HG02763 (cell line): ENCODE results near the gene SPATA4.

Experiments
- ATAC-seq: cut with Tn5 transposase; IDR thresholded peaks from one replicate; pipeline ENCODE4 v1.9.1; 2021; ENCODE audit warnings: mild to moderate bottlenecking, moderate library complexity; ENCODE audit not compliant: unreplicated experiment

Gene SPATA4

DNA sequence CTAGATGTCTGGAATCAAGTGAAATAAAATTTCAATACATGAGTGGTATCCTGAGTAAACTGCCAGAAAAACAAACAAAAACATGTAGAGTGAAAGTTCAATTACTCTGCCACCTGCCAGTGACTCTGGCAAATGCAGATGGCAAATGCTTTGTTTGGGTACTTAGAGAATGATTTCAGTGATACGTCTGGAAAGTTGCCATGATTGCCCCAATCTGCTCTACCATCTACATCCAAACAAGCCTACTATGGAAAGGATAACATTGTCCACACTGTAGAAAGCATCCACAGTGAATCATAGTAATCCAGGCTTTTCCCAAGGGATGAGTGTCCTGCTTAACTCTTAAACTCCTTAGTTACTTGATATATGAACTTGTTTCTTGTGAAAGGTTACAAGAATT, 3.4 kb downstream of the SPATA4 start:
- ATAC-seq = no peak

DNA sequence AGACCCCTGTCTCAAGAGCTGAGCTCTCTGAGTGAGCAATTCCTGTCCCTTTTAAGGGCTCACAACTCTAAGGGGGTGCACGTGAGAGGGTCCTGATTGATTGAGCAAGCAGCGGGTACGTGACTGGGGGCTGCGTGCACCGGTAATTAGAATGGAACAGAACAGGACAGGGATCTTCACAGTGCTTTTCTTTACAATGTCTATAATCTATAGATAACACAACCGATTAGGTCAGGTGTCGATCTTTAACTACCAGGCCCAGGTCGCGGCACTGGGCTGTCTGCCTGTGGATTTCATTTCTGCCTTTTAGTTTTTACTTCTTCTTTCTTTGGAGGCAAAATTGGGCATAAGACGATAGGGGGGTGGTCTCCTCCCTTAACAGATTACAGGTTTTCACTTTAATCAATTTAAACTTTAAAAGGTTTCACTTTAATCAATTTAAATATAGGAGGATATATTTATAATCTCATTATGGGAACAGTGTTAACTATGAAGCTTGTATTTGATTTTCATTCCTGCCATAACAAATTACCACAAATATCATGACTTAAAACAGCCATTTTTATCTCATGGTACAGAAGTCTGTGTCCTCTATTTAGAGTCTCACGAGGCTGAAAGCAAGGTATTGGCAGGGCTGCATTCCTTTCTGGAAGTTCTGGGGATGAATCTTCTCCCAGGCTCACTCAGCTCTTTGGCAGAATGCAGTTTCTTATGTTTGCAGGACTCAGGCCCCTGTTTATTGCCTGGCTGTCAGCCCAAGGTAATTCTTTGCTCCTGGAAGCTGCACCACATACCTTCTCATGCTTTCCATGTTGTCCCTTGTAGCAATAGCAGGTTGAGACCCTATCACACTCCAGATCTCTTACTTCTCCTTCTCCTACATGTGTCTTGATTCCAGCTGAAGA, 5.2 kb downstream of the SPATA4 start:
- ATAC-seq = no peak

DNA sequence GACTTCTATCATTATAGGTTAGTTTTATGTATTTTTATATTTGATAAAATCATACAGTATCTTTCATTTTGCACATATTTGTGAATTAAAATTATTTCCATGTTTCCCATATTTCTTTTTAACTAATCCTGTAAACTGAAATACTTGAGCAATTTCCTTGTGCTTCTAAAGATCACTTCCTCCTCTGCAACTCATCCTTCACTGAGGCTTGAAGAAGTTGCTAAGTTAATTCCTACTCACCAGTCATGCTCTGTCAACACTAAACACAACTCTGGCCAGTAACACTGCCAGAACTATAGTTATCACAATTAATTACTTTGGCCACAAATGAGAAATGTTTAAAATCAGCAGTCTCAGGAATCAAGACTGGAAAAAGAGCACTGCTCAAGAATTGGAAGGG, 6.7 kb downstream of the SPATA4 start:
- no peak for ATAC-seq

DNA sequence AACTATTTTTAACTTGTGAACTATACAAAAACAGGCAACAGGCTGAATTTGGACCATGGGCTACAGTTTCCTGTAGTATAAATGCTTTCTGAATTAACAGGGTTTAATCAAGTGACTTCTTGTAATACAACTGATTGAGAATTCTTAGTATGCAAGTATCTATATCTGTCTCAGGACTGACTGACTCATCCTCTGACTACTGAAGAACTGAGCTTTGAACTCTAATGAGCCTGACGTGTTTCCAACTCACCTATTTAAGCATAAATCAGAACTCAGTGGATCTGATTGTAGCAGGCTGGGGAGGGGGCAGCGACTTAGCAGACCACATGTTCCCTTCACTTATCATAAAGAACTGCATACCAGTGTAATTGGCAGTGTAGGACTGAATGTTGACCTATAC, 7.8 kb downstream of the SPATA4 start:
- ATAC-seq = no peak

DNA sequence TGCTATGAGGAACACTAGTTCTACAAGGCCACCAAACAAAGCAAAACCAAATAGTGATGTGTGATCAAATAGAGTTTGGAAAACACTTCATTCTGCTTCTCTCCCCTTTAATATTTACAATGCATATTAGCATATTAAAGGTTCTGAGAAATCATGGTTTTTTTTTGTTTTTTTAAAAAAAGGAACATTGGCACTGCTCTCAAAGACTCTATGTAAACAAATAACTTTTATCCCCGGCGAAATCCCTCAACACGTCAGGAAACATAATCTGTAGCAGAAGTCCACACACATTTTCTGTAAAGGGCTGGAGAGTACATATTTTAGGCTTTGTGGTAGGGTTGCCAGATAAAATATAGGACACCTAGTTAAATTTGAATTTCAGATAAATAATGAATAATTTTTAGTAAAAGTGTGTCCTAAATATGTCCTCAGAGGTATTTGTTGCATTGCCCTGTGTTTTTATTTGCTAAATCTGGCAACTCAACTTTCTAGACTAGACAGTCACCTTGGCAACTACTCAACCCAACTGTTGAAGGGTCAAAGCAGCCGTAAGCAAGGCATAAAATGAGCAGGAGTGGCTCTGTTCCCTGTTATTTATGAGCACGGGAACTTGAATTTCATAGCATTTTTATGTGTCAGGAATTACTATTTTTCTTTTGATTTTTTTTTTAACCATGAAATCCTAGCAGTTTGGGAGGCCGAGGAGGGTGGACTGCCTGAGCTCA, 8.6 kb downstream of the SPATA4 start:
- ATAC-seq = no peak

DNA sequence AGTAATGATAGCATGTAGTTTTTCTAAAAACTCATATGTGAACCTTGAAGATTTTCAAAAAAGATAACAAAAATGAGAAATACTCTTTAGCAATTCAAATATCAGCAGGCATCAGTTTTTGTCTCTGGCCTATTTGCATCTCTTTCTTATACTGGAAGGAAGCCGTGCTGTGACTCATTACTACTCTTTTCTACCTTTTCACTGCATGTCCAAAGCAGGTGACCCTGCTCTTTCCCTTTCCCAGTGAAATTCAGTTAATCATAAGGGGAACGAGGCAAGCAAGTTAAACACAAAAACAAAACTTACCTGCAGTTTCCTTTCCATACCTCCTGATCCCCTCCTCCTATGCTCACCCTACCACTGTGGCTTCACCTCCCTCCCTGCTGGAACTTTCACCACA, 9.3 kb downstream of the SPATA4 start:
- no peak for ATAC-seq

DNA sequence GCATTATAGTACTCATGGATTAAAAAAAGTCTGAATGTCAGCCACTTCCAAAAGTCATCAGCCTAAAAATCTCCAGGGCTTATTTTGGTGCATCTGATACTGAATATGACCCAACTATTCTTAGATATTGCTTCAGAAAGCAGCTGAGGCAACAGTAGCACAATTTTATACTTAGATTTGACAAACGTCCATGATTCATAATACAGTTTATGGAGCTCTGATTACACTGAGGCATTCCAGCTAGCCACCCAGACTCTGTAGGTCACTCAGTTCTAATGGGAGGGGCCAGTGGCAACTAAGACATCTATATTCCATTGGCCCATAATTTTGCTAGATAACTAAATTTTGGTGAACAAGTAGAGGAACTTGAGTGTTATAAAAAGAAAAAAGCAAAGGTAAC, 10.3 kb downstream of the SPATA4 start:
- ATAC-seq = no peak

DNA sequence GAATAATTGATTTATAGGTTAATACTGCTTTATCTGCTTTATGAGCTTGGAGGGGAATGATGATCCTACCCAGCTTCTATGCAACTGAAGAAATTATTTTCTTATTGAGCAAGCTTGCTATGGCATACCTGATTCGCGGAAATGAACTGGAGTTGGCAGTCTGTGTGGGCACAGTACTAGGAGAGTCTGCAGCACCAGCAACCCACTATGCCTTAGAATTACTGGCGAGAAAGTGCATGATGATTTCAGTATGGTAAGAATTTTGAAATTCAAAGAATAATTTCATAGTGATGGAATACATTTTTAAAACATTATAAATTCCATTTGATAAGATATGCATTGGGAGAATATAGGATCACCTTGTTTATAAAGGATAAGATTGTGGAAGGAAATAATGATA, 32.3 kb downstream of the SPATA4 start:
- no peak for ATAC-seq

DNA sequence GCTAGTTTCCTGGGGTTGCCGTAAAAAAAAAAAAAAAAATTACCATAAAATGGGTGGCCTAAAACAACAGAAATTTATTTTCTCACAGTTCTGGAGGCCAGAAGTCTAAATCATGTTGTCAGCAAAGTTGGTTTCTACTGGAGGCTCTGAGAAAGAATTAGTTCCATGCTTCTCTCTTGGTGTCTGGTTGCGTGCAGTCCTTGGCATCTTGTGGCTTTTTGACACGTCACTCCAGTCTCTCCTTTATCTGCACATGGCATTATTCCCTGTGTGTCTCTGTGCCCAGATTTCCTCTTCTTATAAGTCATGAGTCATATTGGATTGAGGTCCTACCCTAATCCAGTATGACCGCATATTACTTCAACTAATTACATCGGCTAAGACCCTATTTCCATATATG, 38.7 kb downstream of the SPATA4 start:
- ATAC-seq = no peak

DNA sequence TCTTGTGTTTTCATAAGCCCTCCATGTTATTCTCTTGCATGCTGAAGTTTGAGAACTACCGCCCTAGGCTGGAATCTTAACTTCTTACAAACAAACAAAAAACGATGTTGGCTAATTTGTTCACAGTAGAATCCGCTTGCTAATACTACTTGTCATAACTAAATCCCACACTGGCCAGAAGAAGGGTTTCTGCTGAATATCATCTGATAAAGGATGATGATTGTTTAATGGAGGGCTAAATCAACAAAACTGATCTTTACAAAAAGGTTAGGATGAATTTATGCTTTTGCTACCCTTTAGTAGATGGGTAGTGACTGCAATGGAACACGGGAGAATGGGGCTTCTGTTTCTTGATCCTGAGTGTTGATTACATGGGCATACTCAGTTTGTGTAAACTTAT, 42.3 kb downstream of the SPATA4 start:
- no peak for ATAC-seq

DNA sequence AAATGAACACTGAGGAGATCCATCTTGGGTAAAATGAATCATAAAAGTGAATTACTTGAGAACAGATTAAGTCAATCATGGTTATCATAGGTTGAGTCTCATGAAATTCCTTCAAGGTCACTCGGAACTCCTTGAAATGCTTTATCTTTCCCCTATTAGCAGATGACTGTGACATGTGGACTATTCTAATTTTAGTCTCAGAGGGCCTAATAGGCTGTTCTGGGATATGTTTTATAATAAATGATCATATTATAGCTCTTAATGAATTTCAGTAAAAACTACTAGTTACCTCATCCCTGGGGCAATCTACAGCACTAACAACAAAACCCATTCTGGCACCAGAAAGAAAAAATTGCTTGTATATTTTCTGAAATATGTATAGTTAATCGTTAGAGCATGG, 44.7 kb downstream of the SPATA4 start:
- ATAC-seq = no peak

DNA sequence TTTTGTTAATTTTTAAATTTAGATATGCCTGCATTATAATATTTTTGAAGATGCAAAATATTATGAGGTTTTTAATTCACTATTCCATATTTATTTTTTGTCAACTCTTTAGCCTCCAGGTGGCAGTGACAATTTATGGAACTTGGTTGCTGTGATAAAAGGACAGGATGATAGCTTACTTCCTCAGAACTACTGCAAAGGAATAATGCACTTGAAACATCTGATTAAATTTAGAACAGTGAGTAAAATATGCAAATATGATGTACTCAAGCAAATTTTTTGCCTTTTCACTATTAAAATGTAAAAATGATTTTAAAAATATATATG, 45.1 kb downstream of the SPATA4 start:
- no peak for ATAC-seq

DNA sequence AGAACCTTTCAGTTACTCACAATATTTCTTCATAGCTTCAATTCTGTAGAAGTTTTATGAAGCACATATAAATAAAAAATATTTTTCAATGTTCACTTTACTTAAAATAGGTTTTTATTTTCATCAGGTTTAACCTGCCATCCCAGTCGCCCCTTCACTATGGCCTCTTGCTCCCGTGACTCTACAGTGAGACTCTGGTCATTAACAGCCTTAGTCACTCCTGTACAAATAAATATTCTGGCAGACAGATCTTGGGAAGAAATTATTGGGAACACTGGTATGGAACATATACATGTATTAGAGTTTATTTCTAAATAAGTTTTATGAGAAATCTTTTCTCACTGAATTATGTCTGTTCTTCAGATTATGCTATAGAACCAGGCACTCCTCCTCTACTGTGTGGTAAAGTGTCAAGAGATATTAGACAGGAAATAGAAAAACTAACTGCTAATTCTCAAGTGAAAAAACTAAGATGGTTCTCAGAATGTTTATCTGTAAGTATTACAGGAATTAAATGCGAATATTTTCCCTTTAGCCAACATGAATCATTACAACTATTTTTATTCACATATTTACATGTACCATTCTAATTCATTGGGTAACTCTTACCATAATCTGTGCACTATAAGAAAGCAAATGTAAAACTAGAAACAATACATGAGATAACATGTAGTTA, 45.6 kb downstream of the SPATA4 start:
- ATAC-seq = no peak

DNA sequence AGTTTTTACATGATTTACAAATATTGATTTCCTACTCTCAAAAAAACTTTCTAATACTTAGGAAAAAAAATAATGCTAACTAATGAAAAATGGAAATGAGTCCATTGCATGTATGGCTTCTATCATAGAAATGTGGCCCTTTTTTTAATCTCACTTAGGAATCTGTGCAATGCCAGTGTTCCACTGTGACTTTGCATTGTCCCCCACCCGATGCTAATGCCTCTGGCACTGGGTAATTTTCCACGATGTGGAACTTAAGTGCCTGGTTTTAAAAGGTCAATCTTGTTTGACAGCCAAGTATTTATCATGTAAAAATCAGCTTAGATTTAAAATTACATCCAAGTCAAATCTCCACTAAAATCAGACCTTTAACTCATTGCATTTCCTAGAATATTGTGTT, 53.1 kb downstream of the SPATA4 start:
- no peak for ATAC-seq

DNA sequence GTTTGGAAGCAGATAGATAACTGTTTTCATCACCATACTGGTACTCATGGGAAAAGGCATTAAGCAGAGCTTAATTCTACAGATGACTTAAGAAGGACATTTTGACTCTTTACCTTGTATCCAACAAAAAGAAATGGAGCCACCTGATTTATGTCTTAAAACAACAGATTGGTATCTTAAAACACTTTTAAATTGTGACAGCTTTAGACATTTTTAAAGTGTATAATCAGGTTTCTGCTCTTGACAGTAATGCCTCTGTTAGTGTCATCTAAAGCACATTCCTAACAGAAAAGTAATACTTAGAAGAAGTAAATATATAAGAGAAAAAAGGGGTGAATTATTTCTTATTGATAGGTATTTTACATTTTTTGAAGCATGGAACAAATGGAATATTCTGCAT, 55.9 kb downstream of the SPATA4 start:
- no peak for ATAC-seq

DNA sequence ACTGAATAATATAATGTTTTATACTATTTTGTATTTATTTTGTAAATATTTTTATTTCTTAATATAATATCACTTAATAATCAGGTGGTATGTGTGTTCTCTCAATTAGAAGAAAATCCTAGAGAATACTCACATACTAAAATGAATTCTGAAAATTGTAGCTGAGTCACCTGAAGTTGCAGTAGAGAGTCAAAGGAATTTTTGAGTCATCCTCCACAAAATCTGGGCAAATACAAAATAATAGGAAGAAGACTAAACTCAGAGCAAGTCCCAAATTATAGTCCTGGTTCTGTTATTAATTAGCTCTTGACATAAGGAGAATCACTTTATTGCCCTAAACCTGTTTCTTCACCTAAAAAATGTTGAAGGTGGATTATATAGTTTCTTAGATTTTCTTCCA, 57.8 kb downstream of the SPATA4 start:
- ATAC-seq = no peak

DNA sequence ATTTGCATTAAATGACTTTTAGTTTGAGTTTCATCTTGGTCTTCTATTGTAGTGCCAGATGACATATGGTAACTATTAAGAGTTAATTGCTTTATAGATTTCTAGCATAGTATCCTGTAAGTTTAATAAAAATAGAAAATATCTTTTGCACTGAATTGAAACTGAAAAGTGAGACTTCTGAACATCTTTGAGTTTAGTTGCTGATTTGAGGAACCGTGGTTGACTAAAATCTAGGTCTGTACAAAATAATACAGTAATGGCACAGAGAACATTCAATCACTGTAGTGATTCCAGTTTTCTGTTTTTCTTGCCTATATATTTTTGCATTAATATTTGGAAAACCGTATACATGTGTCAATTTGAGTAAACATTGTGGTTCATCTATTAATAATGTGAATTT, 60.7 kb downstream of the SPATA4 start:
- ATAC-seq = no peak
